ENCODE measurements around the gene ZNF316.
"Not testable (repeated sequence)": the region's sequence is repeated elsewhere in the genome, so short reads cannot be mapped to it uniquely, and the experiment has no call there.

Gene ZNF316

GRCh38 chr7:6654842-6655610 is 17.9 kb downstream of the ZNF316 start:
- Mint-ChIP-seq H3K27me3 (ENCODE audit: low read depth) (no peaks in the 10 kb centered on the region), H3K27ac (no peak overlapping the region), H3K4me1 (peaks cover 6% of the 10 kb centered on the region), H3K4me3 (no peak overlapping the region), H3K36me3 (ENCODE audit: low read depth) (peaks cover 53% of the 10 kb centered on the region), H3K9me3 (peaks cover 22% of the 10 kb centered on the region)
- TF ChIP-seq, protein P1, sequence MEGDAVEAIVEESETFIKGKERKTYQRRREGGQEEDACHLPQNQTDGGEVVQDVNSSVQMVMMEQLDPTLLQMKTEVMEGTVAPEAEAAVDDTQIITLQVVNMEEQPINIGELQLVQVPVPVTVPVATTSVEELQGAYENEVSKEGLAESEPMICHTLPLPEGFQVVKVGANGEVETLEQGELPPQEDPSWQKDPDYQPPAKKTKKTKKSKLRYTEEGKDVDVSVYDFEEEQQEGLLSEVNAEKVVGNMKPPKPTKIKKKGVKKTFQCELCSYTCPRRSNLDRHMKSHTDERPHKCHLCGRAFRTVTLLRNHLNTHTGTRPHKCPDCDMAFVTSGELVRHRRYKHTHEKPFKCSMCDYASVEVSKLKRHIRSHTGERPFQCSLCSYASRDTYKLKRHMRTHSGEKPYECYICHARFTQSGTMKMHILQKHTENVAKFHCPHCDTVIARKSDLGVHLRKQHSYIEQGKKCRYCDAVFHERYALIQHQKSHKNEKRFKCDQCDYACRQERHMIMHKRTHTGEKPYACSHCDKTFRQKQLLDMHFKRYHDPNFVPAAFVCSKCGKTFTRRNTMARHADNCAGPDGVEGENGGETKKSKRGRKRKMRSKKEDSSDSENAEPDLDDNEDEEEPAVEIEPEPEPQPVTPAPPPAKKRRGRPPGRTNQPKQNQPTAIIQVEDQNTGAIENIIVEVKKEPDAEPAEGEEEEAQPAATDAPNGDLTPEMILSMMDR (IDR thresholded peaks at IDR 0.05; ENCODE audit: unreplicated experiment in 3 of 3) = no peak

DNA sequence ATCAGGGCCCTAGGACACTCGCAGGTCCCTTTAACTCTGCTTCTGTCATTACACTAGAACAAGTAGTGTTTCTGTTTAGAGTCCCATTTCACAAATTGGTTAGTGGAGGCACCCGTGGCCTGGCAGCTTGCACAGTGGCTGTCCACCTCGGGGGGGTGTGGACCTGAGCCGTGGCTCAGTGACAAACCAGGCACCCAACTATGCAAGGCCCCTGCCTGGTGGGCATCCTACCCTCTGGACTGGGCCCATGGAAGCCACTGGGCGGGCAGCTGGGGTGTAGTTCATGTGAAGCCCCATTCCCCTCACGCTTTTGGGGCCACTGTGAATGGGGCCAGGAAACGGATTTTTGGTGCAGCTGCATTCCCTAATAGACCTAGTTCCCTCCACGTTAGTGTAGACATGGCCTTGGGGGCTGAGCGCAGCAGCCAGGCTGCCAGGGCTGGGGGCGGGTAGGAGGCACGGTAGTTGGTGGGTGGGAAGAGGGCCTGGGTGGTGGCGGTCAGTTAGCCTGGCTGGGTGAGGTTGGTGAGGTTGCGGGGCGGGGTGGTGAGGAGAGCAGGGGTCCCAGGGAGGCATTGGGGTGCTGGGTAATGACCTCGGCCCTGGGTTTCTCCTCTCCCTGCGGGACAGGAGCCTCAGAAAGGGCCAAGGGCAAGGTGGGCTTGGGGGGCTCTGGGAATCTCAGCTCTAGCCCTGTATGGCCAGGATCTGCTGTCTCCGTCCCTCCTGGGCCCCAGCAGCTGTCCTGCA is 18.7 kb downstream of the ZNF316 start:
- no peak overlapping the region for H3K4me3 Mint-ChIP-seq
- H3K27ac Mint-ChIP-seq = no peak overlapping the region
- no peaks in the 10 kb centered on the region for H3K27me3 Mint-ChIP-seq (ENCODE audit: low read depth)
- peaks cover 15% of the 10 kb centered on the region for H3K9me3 Mint-ChIP-seq
- H3K36me3 Mint-ChIP-seq (ENCODE audit: low read depth) = peaks cover 45% of the 10 kb centered on the region
- TF ChIP-seq, protein P1 (IDR thresholded peaks at IDR 0.05; ENCODE audit: unreplicated experiment in 3 of 3) = no peak
- H3K4me1 Mint-ChIP-seq = peaks cover 6% of the 10 kb centered on the region

DNA sequence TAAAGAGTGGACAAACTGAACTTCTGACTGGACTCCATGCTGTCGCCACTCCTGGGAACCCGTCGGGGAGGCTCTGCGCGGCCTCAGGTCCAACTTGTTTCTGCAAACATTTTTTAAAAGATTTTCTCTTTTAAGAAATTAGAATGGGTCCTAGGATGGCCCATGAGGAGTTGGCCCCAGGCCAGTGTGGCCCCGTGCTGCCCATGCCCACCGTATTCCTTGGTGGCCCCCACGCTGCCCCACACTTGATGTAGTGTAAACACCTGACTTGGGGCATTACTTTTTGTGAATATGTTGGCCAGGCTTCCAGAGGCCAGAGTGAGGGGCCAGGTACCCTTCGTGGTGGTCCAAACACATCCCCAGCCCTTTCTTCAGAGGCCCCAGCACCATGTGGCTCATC is 19.3 kb downstream of the ZNF316 start:
- H3K9me3 Mint-ChIP-seq = peaks cover 11% of the 10 kb centered on the region
- no peak overlapping the region for H3K27ac Mint-ChIP-seq
- H3K27me3 Mint-ChIP-seq (ENCODE audit: low read depth) = peaks cover under 1% of the 10 kb centered on the region
- peaks cover 6% of the 10 kb centered on the region for H3K4me1 Mint-ChIP-seq
- peaks cover 39% of the 10 kb centered on the region for H3K36me3 Mint-ChIP-seq (ENCODE audit: low read depth)
- no peak overlapping the region for H3K4me3 Mint-ChIP-seq
- TF ChIP-seq, protein P1 (IDR thresholded peaks at IDR 0.05; ENCODE audit: unreplicated experiment in 3 of 3) = no peak

- no peak overlapping the region for H3K4me3 Mint-ChIP-seq
- H3K27ac Mint-ChIP-seq = no peak overlapping the region
- peaks cover 30% of the 10 kb centered on the region for H3K36me3 Mint-ChIP-seq (ENCODE audit: low read depth)
- H3K4me1 Mint-ChIP-seq = peaks cover 6% of the 10 kb centered on the region
- H3K9me3 Mint-ChIP-seq = peaks cover 13% of the 10 kb centered on the region
- peaks cover 4% of the 10 kb centered on the region for H3K27me3 Mint-ChIP-seq (ENCODE audit: low read depth)
- TF ChIP-seq, protein P1 (IDR thresholded peaks at IDR 0.05; ENCODE audit: unreplicated experiment in 3 of 3) = no peak
Measured at GRCh38 chr7:6658618-6659345, 21.7 kb downstream of the ZNF316 start.

DNA sequence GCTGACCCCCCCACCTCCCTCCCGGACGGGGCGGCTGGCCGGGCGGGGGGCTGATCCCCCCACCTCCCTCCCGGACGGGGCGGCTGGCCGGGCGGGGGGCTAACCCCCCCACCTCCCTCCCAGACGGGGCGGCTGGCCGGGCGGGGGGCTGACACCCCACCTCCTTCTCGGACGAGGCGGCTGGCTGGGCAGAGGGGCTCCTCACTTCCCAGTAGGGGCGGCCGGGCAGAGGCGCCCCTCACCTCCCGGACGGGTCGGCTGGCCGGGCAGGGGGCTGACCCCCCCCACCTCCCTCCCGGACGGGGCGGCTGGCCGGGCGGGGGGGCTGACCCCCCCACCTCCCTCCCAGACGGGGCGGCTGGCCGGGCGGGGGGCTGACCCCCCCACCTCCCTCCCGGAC is 33.7 kb downstream of the ZNF316 start:
- H3K4me1 Mint-ChIP-seq; H3K27me3 Mint-ChIP-seq (ENCODE audit: low read depth); H3K27ac Mint-ChIP-seq; H3K4me3 Mint-ChIP-seq: not testable (repeated sequence)
- Mint-ChIP-seq H3K9me3 (peaks cover 64% of the 10 kb centered on the region), H3K36me3 (ENCODE audit: low read depth) (peaks cover 68% of the 10 kb centered on the region)

GRCh38 chr7:6675807-6676405 is 38.8 kb downstream of the ZNF316 start:
- H3K9me3 Mint-ChIP-seq = peaks cover 73% of the 10 kb centered on the region
- H3K36me3 Mint-ChIP-seq (ENCODE audit: low read depth) = peaks cover 60% of the 10 kb centered on the region

More at GRCh38 chr7:6675807-6676405, 38.8 kb downstream of the ZNF316 start:
- Mint-ChIP-seq H3K27ac (no peak overlapping the region), H3K27me3 (ENCODE audit: low read depth) (no peaks in the 10 kb centered on the region), H3K4me1 (no peaks in the 10 kb centered on the region), H3K4me3 (no peak overlapping the region)
- TF ChIP-seq, protein P1 (IDR thresholded peaks at IDR 0.05; ENCODE audit: unreplicated experiment in 3 of 3) = no peak

All from nephron (organoid).